NCI-H1436 (cell line): ENCODE data around the gene RWDD3.
A peak's percentile ranks its signal among the peaks of the same experiment; 100 is the strongest.

Source experiments
- DNase-seq: peaks from one replicate; lab custom pipeline; 2025; lab: John Stamatoyannopoulos, UW

Gene RWDD3

DNA sequence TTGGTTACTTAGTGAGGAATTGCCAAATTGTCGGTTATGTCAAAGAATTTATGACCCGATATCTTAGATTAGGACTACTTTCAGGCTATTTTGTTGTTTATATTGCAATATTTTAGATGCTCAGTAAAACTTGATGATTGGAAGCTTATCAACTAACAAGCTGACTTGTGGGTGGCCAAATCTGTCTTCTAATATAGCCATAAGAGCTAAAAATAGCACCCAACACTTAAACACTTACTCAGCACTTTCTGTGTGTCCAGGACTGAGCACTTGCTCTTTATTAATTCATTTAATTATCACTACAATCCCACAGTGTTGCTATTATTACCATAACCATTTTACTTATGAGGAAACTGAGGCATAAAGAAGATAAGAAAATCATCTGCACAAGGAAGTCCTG, 50.4 kb downstream of the RWDD3 start:
- no peak for DNase-seq

DNA sequence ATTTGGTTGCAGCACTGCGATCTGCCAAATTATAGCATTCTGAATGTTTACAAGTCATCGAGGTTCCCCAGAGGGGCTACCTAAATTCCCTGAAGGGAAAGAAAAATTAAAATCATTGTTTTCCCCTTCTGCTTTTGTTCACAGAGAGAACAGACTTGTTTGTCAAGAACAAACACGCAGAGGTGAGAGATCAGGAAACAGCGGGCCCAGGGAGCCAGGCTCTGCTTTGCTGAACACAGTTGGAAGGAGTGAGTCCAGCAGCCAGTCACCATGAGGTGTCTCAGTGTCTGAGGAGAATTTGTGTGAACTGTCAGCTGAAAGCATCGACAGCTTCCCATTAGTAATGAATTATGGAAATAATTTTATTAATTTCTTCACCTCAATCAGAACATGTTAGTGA, 52.5 kb downstream of the RWDD3 start:
- DNase-seq: peak; percentile 54

DNA sequence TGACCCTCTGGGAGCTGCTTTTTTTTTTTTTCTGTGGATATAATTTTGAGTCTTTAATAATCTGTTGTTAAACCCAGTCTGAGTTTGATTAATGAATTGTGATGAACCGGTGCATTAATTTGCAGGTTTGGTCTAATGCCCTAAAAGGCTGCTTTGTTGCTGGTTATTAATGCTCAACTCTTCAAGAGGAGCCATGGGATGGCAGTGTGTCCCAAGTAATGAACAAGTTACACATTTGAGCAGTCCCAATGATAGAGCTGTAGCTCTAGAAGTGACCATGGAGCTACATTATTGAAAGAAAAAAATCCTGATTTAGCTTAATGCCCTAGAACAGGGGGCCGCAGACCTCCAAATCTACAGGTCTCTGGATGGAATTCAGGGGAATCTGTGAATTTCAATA, 53.1 kb downstream of the RWDD3 start:
- peak; percentile 2 for DNase-seq

DNA sequence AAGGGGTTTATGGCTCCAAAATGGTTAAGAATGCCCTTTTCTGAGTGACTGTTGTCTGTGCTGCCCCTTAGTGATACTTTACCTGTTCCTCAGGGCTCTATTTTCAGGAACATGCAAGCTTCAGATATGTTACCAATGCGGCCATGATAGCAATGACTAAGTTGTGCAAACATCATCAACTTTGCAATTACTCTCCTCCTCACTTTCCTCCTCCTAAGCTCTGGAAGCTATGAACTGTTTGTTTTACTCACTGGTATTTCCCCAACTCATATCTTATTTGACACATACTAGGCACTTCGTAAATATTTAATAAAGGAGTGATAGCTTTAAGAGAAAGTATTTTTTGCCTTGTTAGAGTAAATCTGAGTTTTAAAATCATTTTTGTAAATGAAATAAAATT, 53.8 kb downstream of the RWDD3 start:
- no peak for DNase-seq
